ENCODE data around the gene FREY1. TPM values are rescaled to one million over a fixed set of nuclear protein-coding genes. Genes with fewer than 3 reads are reported as not detected.

Gene FREY1
- total RNA-seq, 1 donor = 1.8 TPM

DNA sequence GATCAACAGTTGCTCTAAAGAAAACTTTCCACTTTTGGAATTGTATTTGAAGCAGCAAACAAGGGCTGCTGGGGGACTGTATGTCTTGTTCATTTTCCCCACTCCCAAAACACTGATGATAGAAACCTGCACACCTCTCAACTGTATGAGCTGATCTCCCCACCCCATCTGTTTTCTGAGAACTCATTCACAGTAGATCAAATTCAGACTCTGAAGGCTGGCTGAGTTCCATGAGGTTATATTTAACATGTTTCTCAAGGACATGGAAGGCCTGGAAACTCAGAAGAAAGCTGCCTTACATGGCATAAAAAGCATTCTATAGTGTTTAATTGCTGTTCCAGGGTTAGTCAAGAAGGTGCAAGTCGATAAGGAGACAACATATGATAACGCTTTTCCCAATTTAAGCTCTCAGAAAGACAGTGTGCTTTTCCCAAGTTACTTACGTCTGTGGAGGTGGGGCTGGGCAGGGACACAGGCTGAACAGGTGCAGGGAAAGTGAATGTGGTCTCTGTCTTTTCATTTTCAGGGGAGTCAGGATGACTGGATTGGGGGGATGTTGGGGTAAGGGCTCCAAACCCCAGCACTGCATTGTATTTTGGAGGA is 38.4 kb upstream of the FREY1 start:
- Histone ChIP-seq H3K27ac (ENCODE audit: low read depth, low read length) (no peak overlapping the region), H3K9me3 (ENCODE audit: low read depth, low read length) (no peaks in the 10 kb centered on the region), H3K4me1 (ENCODE audit: insufficient read depth, low read length) (no peaks in the 10 kb centered on the region), H3K36me3 (ENCODE audit: insufficient read depth, low read length) (peaks cover 50% of the 10 kb centered on the region), H3K4me3 (ENCODE audit: insufficient read depth, low read length) (no peak overlapping the region), H2AFZ (ENCODE audit: low read length) (no peak overlapping the region), H3K79me2 (ENCODE audit: insufficient read depth, low read length) (no peaks in the 10 kb centered on the region), H3K27me3 (ENCODE audit: insufficient read depth, low read length) (no peaks in the 10 kb centered on the region), H4K20me1 (ENCODE audit: insufficient read depth, low read length) (no peaks in the 10 kb centered on the region), H3K4me2 (ENCODE audit: insufficient read depth, low read length) (no peak overlapping the region)
- DNase-seq (ENCODE audit: insufficient read length, low spot score, missing footprints) = no peak
- TF ChIP-seq, protein P1, sequence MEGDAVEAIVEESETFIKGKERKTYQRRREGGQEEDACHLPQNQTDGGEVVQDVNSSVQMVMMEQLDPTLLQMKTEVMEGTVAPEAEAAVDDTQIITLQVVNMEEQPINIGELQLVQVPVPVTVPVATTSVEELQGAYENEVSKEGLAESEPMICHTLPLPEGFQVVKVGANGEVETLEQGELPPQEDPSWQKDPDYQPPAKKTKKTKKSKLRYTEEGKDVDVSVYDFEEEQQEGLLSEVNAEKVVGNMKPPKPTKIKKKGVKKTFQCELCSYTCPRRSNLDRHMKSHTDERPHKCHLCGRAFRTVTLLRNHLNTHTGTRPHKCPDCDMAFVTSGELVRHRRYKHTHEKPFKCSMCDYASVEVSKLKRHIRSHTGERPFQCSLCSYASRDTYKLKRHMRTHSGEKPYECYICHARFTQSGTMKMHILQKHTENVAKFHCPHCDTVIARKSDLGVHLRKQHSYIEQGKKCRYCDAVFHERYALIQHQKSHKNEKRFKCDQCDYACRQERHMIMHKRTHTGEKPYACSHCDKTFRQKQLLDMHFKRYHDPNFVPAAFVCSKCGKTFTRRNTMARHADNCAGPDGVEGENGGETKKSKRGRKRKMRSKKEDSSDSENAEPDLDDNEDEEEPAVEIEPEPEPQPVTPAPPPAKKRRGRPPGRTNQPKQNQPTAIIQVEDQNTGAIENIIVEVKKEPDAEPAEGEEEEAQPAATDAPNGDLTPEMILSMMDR (IDR thresholded peaks at IDR 0.05; ENCODE audit: extremely low read depth, low read depth, low read length) = no peak

DNA sequence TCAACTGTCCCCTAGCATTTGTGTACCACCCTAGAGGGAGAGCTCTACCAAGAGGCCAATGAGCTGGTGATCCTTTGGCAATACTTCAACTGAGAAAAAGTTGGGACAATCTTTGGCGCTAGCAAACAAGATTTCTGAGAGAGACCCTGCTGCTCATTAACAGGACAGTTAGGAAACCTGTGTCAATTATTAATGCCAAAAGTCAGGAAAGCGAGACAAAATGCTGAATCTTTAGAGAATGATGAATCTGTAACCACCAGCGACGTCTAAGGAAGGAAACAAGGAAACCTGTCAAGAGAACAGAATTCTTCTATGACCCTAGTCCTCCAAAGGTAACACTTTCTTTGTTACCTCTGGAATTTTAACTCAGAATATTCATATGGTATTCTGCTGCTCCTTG is 35.3 kb upstream of the FREY1 start:
- Histone ChIP-seq H3K36me3 (ENCODE audit: insufficient read depth, low read length) (peaks cover 40% of the 10 kb centered on the region), H3K4me1 (ENCODE audit: insufficient read depth, low read length) (no peaks in the 10 kb centered on the region), H3K79me2 (ENCODE audit: insufficient read depth, low read length) (no peaks in the 10 kb centered on the region), H4K20me1 (ENCODE audit: insufficient read depth, low read length) (peaks cover 3% of the 10 kb centered on the region), H3K9me3 (ENCODE audit: low read depth, low read length) (no peaks in the 10 kb centered on the region), H3K27ac (ENCODE audit: low read depth, low read length) (no peak overlapping the region), H3K27me3 (ENCODE audit: insufficient read depth, low read length) (no peaks in the 10 kb centered on the region), H3K4me3 (ENCODE audit: insufficient read depth, low read length) (no peak overlapping the region), H3K4me2 (ENCODE audit: insufficient read depth, low read length) (no peak overlapping the region), H2AFZ (ENCODE audit: low read length) (no peak overlapping the region)
- DNase-seq (ENCODE audit: insufficient read length, low spot score, missing footprints) = no peak
- TF ChIP-seq, protein P1 (IDR thresholded peaks at IDR 0.05; ENCODE audit: extremely low read depth, low read depth, low read length) = no peak

- H4K20me1 ChIP-seq (ENCODE audit: insufficient read depth, low read length) = peaks cover 3% of the 10 kb centered on the region
- no peak for DNase-seq (ENCODE audit: insufficient read length, low spot score, missing footprints)
- H3K36me3 ChIP-seq (ENCODE audit: insufficient read depth, low read length) = peaks cover 40% of the 10 kb centered on the region
- H3K9me3 ChIP-seq (ENCODE audit: low read depth, low read length) = no peaks in the 10 kb centered on the region
- H3K27ac ChIP-seq (ENCODE audit: low read depth, low read length) = no peak overlapping the region
- no peaks in the 10 kb centered on the region for H3K79me2 ChIP-seq (ENCODE audit: insufficient read depth, low read length)
- H3K27me3 ChIP-seq (ENCODE audit: insufficient read depth, low read length) = no peaks in the 10 kb centered on the region
- no peak overlapping the region for H3K4me3 ChIP-seq (ENCODE audit: insufficient read depth, low read length)
- no peak overlapping the region for H3K4me2 ChIP-seq (ENCODE audit: insufficient read depth, low read length)
- H3K4me1 ChIP-seq (ENCODE audit: insufficient read depth, low read length) = no peaks in the 10 kb centered on the region
- TF ChIP-seq, protein P1 (IDR thresholded peaks at IDR 0.05; ENCODE audit: extremely low read depth, low read depth, low read length) = no peak
- H2AFZ ChIP-seq (ENCODE audit: low read length) = no peak overlapping the region
Measured at GRCh38 chr11:45941285-45941684, 34.2 kb upstream of the FREY1 start.

- Histone ChIP-seq H3K9me3 (ENCODE audit: low read depth, low read length) (no peaks in the 10 kb centered on the region), H3K36me3 (ENCODE audit: insufficient read depth, low read length) (peaks cover 40% of the 10 kb centered on the region), H3K27me3 (ENCODE audit: insufficient read depth, low read length) (no peaks in the 10 kb centered on the region), H4K20me1 (ENCODE audit: insufficient read depth, low read length) (peaks cover 6% of the 10 kb centered on the region), H3K4me3 (ENCODE audit: insufficient read depth, low read length) (no peak overlapping the region), H3K4me2 (ENCODE audit: insufficient read depth, low read length) (no peak overlapping the region), H3K27ac (ENCODE audit: low read depth, low read length) (no peak overlapping the region), H2AFZ (ENCODE audit: low read length) (no peak overlapping the region), H3K79me2 (ENCODE audit: insufficient read depth, low read length) (no peaks in the 10 kb centered on the region), H3K4me1 (ENCODE audit: insufficient read depth, low read length) (no peaks in the 10 kb centered on the region)
- DNase-seq (ENCODE audit: insufficient read length, low spot score, missing footprints) = no peak
- TF ChIP-seq, protein P1 (IDR thresholded peaks at IDR 0.05; ENCODE audit: extremely low read depth, low read depth, low read length) = no peak
Measured at GRCh38 chr11:45939836-45940235, 32.8 kb upstream of the FREY1 start.

Measured in osteoblast (primary cell).